HEK293 (cell line): Measurements from ENCODE around the gene BMF.

Experiments
- CTCF ChIA-PET: fragments of 350-600 bp; formaldehyde crosslinking; extraction: SDS; loops from one replicate; lab custom pipeline; 2021; ENCODE audit warnings: antibody characterized with exemption; lab: Yijun Ruan, JAX
- POLR2A ChIA-PET: fragments of 300-600 bp; formaldehyde crosslinking; extraction: SDS; loops from one replicate; lab custom pipeline; 2020; ENCODE audit warnings: antibody characterized with exemption, inconsistent platforms; lab: Yijun Ruan, JAX
- H3K27ac ChIP-seq: fragments of 200-500 bp; sonication (Bioruptor generic); 2 replicates; pipeline ENCODE4 v1.5.1; 2014; ENCODE audit warnings: low read depth, low read length, control low read depth, inconsistent platforms; ENCODE audit errors: extremely low read depth
- H3K36me3 ChIP-seq, 2 experiments: fragments of 200-500 bp in 1 of 2; sonication (Bioruptor generic) in 1 of 2; 1 replicate in 1 of 2; 2 replicates in 1 of 2; pipeline ENCODE4 v1.5.1; 2014 to 2017; ENCODE audit warnings: inconsistent platforms in 2 of 2, low read length in 2 of 2; ENCODE audit not compliant: control insufficient read depth in 2 of 2, insufficient read depth in 1 of 2
- H3K4me1 ChIP-seq: fragments of 200-500 bp; sonication (Bioruptor generic); 2 replicates; pipeline ENCODE4 v1.5.1; 2014; ENCODE audit warnings: mild to moderate bottlenecking, low read length, inconsistent platforms; ENCODE audit not compliant: control insufficient read depth, insufficient read depth
- H3K4me3 ChIP-seq: 2 replicates; pipeline ENCODE4 v1.5.1; 2011; ENCODE audit warnings: low read depth, mild to moderate bottlenecking, control low read depth, low read length, moderate library complexity
- H3K9me3 ChIP-seq: fragments of 200-500 bp; sonication (Bioruptor generic); 2 replicates; pipeline ENCODE4 v1.5.1; 2014; ENCODE audit warnings: low read depth, low read length, inconsistent platforms; ENCODE audit not compliant: control insufficient read depth, insufficient read depth
- GLI4 ChIP-seq: fragments of 450-650 bp; formaldehyde crosslinking; IDR thresholded peaks from 2 replicates; pipeline ENCODE4 v1.5.1; 2016; ENCODE audit warnings: missing biosample characterization, missing genetic modification characterization
- PRDM10 ChIP-seq: fragments of 450-650 bp; formaldehyde crosslinking; IDR thresholded peaks from 2 replicates; pipeline ENCODE4 v1.5.1; 2016; ENCODE audit warnings: missing biosample characterization, missing genetic modification characterization
- SP2 ChIP-seq: fragments of 450-650 bp; formaldehyde crosslinking; IDR thresholded peaks from 2 replicates; pipeline ENCODE4 v1.5.1; 2016; ENCODE audit warnings: missing biosample characterization, missing genetic modification characterization
- TSHZ1 ChIP-seq: fragments of 450-650 bp; formaldehyde crosslinking; IDR thresholded peaks from 2 replicates; pipeline ENCODE4 v1.5.1; 2016; ENCODE audit warnings: missing biosample characterization, missing genetic modification characterization, borderline replicate concordance
- ZFP41 ChIP-seq: fragments of 450-650 bp; formaldehyde crosslinking; IDR thresholded peaks from 2 replicates; pipeline ENCODE4 v1.5.1; 2016; ENCODE audit warnings: missing biosample characterization, missing genetic modification characterization, borderline replicate concordance
- ZNF16 ChIP-seq: fragments of 450-650 bp; formaldehyde crosslinking; IDR thresholded peaks from 2 replicates; pipeline ENCODE4 v1.5.1; 2016; ENCODE audit warnings: low read depth, missing biosample characterization, missing genetic modification characterization
- ZNF214 ChIP-seq: fragments of 450-650 bp; formaldehyde crosslinking; IDR thresholded peaks from 2 replicates; pipeline ENCODE4 v1.5.1; 2017; ENCODE audit warnings: missing biosample characterization, mild to moderate bottlenecking, missing genetic modification characterization, borderline replicate concordance
- ZNF335 ChIP-seq: fragments of 450-650 bp; formaldehyde crosslinking; conservative IDR thresholded peaks from 2 replicates; pipeline ENCODE4 v1.5.1; 2016; ENCODE audit warnings: missing biosample characterization, missing genetic modification characterization
- ZNF354C ChIP-seq: fragments of 450-650 bp; formaldehyde crosslinking; IDR thresholded peaks from 2 replicates; pipeline ENCODE4 v1.5.1; 2016; ENCODE audit warnings: missing biosample characterization, missing genetic modification characterization, low read depth, borderline replicate concordance
- ZNF37A ChIP-seq: fragments of 450-650 bp; IDR thresholded peaks from 2 replicates; pipeline ENCODE4 v1.5.1; 2018; ENCODE audit warnings: missing biosample characterization, missing genetic modification characterization
- ZNF404 ChIP-seq: fragments of 450-650 bp; formaldehyde crosslinking; IDR thresholded peaks from 2 replicates; pipeline ENCODE4 v1.5.1; 2017; ENCODE audit warnings: missing biosample characterization, missing genetic modification characterization
- ZNF488 ChIP-seq: fragments of 450-650 bp; formaldehyde crosslinking; IDR thresholded peaks from 2 replicates; pipeline ENCODE4 v1.5.1; 2016; ENCODE audit warnings: missing biosample characterization, missing genetic modification characterization
- ZNF530 ChIP-seq: fragments of 450-650 bp; formaldehyde crosslinking; IDR thresholded peaks from 2 replicates; pipeline ENCODE4 v1.5.1; 2016; ENCODE audit warnings: low read depth, missing biosample characterization, missing genetic modification characterization
- ZNF561 ChIP-seq: fragments of 450-650 bp; IDR thresholded peaks from 2 replicates; pipeline ENCODE4 v1.5.1; 2018; ENCODE audit warnings: missing biosample characterization, missing genetic modification characterization, borderline replicate concordance
- ZNF677 ChIP-seq: fragments of 450-650 bp; IDR thresholded peaks from 2 replicates; pipeline ENCODE4 v1.5.0; 2018; ENCODE audit warnings: missing biosample characterization, mild to moderate bottlenecking, missing genetic modification characterization, moderate library complexity
- ZNF785 ChIP-seq: fragments of 450-650 bp; formaldehyde crosslinking; IDR thresholded peaks from 2 replicates; pipeline ENCODE4 v1.5.1; 2016; ENCODE audit warnings: missing biosample characterization, missing genetic modification characterization
- ZNF791 ChIP-seq: fragments of 450-650 bp; formaldehyde crosslinking; IDR thresholded peaks from 2 replicates; pipeline ENCODE4 v1.5.1; 2016; ENCODE audit warnings: missing biosample characterization, missing genetic modification characterization
- ZSCAN5A ChIP-seq: fragments of 450-650 bp; formaldehyde crosslinking; IDR thresholded peaks from 2 replicates; pipeline ENCODE4 v1.5.1; 2016; ENCODE audit warnings: missing biosample characterization, missing genetic modification characterization

BMF gene

GRCh38 chr15:40051616-40052415 is 56.9 kb downstream of the BMF start:
- Histone ChIP-seq H3K36me3 (peaks cover 0 to 9% of the 10 kb centered on the region in 2 experiments; a peak in 1 of 3 replicates), H3K9me3 (no peaks in the 10 kb centered on the region), H3K27ac (no peak overlapping the region)
- ChIA-PET POLR2A (no interaction called here), CTCF (interaction anchor here (1.0 to 3.8 kb wide), 6 partner anchors 11 to 223 kb away, joined by 3 to 22 read pairs (median 7); no protein-coding TSS in a partner anchor)
- no peak for TF ChIP-seq PRDM10 (tag by site-specific recombination)
- TF ChIP-seq ZSCAN5A (tag by site-specific recombination): no peak
- no peak for TF ChIP-seq ZNF791 (tag by site-specific recombination)
- TF ChIP-seq ZNF488 (tag by site-specific recombination): no peak
- TF ChIP-seq ZNF16 (tag by site-specific recombination): no peak
- TF ChIP-seq ZNF214 (tag by site-specific recombination): no peak
- TF ChIP-seq ZNF561 (tag by site-specific recombination): no peak
- no peak for TF ChIP-seq GLI4
- TF ChIP-seq ZNF677 (tag by site-specific recombination): no peak
- TF ChIP-seq ZNF785 (tag by site-specific recombination): no peak
- no peak for TF ChIP-seq ZNF404 (tag by site-specific recombination)
- no peak for TF ChIP-seq ZFP41 (tag by site-specific recombination)
- no peak for TF ChIP-seq ZNF530 (tag by site-specific recombination)
- TF ChIP-seq TSHZ1 (tag by site-specific recombination): no peak
- TF ChIP-seq ZNF335 (tag by site-specific recombination): no peak
- no peak for TF ChIP-seq ZNF354C (tag by site-specific recombination)
- TF ChIP-seq ZNF37A (tag by site-specific recombination): no peak
- TF ChIP-seq SP2 (tag by site-specific recombination): no peak
- TF ChIP-seq, all 188 proteins: peak for 0
- Histone ChIP-seq H3K4me1 (peaks cover 18% of the 10 kb centered on the region), H3K4me3 (no peak overlapping the region)
